IMR-90 (cell line): Measurements from ENCODE around the gene FGF5.

ENCODE experiments used
- BHLHE40 ChIP-seq: fragments of 150-350 bp; IDR thresholded peaks from 2 replicates; pipeline ENCODE4 v1.6.1; 2016; ENCODE audit warnings: mild to moderate bottlenecking, low read depth, low read length
- CEBPB ChIP-seq: IDR thresholded peaks from 2 replicates; pipeline ENCODE4 v1.6.1; 2012; ENCODE audit warnings: low read depth, low read length, improper control_type of control experiment
- CHD1 ChIP-seq: IDR thresholded peaks from 2 replicates; pipeline ENCODE4 v1.6.1; 2012; ENCODE audit warnings: low read depth, low read length, improper control_type of control experiment
- MXI1 ChIP-seq: IDR thresholded peaks from 2 replicates; pipeline ENCODE4 v1.6.1; 2012; ENCODE audit warnings: low read depth, mild to moderate bottlenecking, low read length, moderate library complexity, borderline replicate concordance
- POLR2A ChIP-seq: IDR thresholded peaks from 2 replicates; pipeline ENCODE4 v1.6.1; 2012; ENCODE audit warnings: mild to moderate bottlenecking, low read depth, low read length
- RAD21 ChIP-seq: IDR thresholded peaks from 2 replicates; pipeline ENCODE4 v1.6.1; 2012; ENCODE audit warnings: low read length, improper control_type of control experiment
- RCOR1 ChIP-seq: IDR thresholded peaks from 2 replicates; pipeline ENCODE4 v1.6.1; 2012; ENCODE audit warnings: mild to moderate bottlenecking, low read length, improper control_type of control experiment; ENCODE audit not compliant: insufficient replicate concordance
- RFX5 ChIP-seq: IDR thresholded peaks from 2 replicates; pipeline ENCODE4 v1.8.0; 2012; ENCODE audit warnings: low read depth, mild to moderate bottlenecking, low read length, moderate library complexity
- SMC3 ChIP-seq: fragments of 150-350 bp; IDR thresholded peaks from 2 replicates; pipeline ENCODE4 v1.6.1; 2016; ENCODE audit warnings: low read depth, mild to moderate bottlenecking, antibody characterized with exemption, low read length, moderate library complexity
- TF ChIP-seq, protein P1 (sequence below): conservative IDR thresholded peaks from 2 replicates; pipeline ENCODE4 v1.5.1; 2012; ENCODE audit warnings: mild to moderate bottlenecking, low read depth, low read length, improper control_type of control experiment
- TF ChIP-seq, protein P2 (sequence below): fragments of 150-350 bp; IDR thresholded peaks from 2 replicates; pipeline ENCODE4 v1.6.1; 2017; ENCODE audit warnings: mild to moderate bottlenecking, antibody characterized with exemption, low read length, low read depth

DNA sequence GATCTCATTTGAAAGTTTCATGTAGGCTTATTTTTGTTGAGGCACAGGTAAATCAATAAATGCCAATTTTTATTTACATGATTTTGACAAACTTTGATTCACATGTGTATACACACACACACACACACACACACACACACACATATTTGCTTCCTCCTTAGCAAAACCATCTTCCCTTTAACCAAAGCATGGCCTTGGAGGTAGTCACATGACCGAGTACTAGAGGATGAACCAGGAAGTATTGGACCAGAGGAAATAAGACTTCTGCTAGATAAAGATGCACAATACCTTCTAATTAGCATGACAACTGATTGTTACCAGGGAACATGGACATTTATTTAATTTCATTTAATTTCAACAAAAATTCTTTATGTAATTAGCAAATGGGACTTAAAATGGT is 45.7 kb downstream of the FGF5 start:
- TF ChIP-seq, protein P1, sequence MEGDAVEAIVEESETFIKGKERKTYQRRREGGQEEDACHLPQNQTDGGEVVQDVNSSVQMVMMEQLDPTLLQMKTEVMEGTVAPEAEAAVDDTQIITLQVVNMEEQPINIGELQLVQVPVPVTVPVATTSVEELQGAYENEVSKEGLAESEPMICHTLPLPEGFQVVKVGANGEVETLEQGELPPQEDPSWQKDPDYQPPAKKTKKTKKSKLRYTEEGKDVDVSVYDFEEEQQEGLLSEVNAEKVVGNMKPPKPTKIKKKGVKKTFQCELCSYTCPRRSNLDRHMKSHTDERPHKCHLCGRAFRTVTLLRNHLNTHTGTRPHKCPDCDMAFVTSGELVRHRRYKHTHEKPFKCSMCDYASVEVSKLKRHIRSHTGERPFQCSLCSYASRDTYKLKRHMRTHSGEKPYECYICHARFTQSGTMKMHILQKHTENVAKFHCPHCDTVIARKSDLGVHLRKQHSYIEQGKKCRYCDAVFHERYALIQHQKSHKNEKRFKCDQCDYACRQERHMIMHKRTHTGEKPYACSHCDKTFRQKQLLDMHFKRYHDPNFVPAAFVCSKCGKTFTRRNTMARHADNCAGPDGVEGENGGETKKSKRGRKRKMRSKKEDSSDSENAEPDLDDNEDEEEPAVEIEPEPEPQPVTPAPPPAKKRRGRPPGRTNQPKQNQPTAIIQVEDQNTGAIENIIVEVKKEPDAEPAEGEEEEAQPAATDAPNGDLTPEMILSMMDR = no peak
- TF ChIP-seq RFX5 (no peak), CEBPB (no peak), RCOR1 (no peak), SMC3 (no peak), MXI1 (no peak), BHLHE40 (no peak), POLR2A (no peak), RAD21 (no peak), CHD1 (no peak)
- TF ChIP-seq, protein P2, sequence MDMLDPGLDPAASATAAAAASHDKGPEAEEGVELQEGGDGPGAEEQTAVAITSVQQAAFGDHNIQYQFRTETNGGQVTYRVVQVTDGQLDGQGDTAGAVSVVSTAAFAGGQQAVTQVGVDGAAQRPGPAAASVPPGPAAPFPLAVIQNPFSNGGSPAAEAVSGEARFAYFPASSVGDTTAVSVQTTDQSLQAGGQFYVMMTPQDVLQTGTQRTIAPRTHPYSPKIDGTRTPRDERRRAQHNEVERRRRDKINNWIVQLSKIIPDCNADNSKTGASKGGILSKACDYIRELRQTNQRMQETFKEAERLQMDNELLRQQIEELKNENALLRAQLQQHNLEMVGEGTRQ = 0 out of 2 replicates have a peak, but pooled peaks have one; percentile 12
